Measurements from ENCODE around the gene NRAP. TPM values are rescaled to one million over a fixed set of nuclear protein-coding genes. Genes with fewer than 3 reads are reported as not detected.

NRAP gene
- total RNA-seq, 4 donors from 2014 or later: not detected

- Histone ChIP-seq H3K27ac (no peak overlapping the region), H3K4me1 (peaks cover 0 to 2% of the 10 kb centered on the region in 2 donors), H3K27me3 (no peaks in the 10 kb centered on the region), H3K36me3 (no peaks in the 10 kb centered on the region), H3K4me3 (replicated peaks in 1 of 3) (no peak overlapping the region), H3K9me3 (no peaks in the 10 kb centered on the region)
- WGBS, 2 donors: 80 to 86% methylated on average over 4 of the region's 4 CpGs
- no peak for DNase-seq
- TF ChIP-seq CTCF (IDR thresholded peaks at IDR 0.05) (no peak), POLR2A (IDR thresholded peaks at IDR 0.05) (no peak)
- intact Hi-C loops (cut with DNase I): no loop called here
Measured at GRCh38 chr10:113622831-113623230, 41.0 kb downstream of the NRAP start.

- 69 to 93% methylated on average over 8 of the region's 8 CpGs for WGBS, 2 donors
- Histone ChIP-seq H3K36me3 (no peaks in the 10 kb centered on the region), H3K27me3 (no peaks in the 10 kb centered on the region), H3K27ac (no peak overlapping the region), H3K9me3 (no peaks in the 10 kb centered on the region), H3K4me1 (no peaks in the 10 kb centered on the region), H3K4me3 (replicated peaks in 1 of 3) (no peak overlapping the region)
- TF ChIP-seq CTCF (IDR thresholded peaks at IDR 0.05) (no peak), POLR2A (IDR thresholded peaks at IDR 0.05) (no peak)
- no peak for DNase-seq
- intact Hi-C loops (cut with DNase I): no loop called here
Measured at GRCh38 chr10:113621799-113622198, 42.0 kb downstream of the NRAP start.

GRCh38 chr10:113620936-113621335 is 42.9 kb downstream of the NRAP start:
- Histone ChIP-seq H3K27me3 (no peaks in the 10 kb centered on the region), H3K4me3 (replicated peaks in 1 of 3) (no peak overlapping the region), H3K9me3 (no peaks in the 10 kb centered on the region), H3K36me3 (no peaks in the 10 kb centered on the region), H3K27ac (no peak overlapping the region), H3K4me1 (no peaks in the 10 kb centered on the region)
- intact Hi-C loops (cut with DNase I): no loop called here
- DNase-seq: no peak
- no peak for TF ChIP-seq CTCF (IDR thresholded peaks at IDR 0.05)
- TF ChIP-seq POLR2A (IDR thresholded peaks at IDR 0.05): no peak
- WGBS, 2 donors: 91 to 93% methylated on average over 9 of the region's 9 CpGs

- no peaks in the 10 kb centered on the region for H3K36me3 ChIP-seq
- WGBS, 2 donors: 76 to 81% methylated on average over 8 of the region's 8 CpGs
- no peak for TF ChIP-seq POLR2A (IDR thresholded peaks at IDR 0.05)
- no peak for TF ChIP-seq CTCF (IDR thresholded peaks at IDR 0.05)
Measured at GRCh38 chr10:113620511-113620910, 43.3 kb downstream of the NRAP start.

GRCh38 chr10:113619401-113619800 is 44.4 kb downstream of the NRAP start:
- no peak for TF ChIP-seq POLR2A (IDR thresholded peaks at IDR 0.05)
- no peak for TF ChIP-seq CTCF (IDR thresholded peaks at IDR 0.05)
- 95 to 96% methylated on average over 1 of the region's 1 CpG for WGBS, 2 donors
- no peaks in the 10 kb centered on the region for H3K36me3 ChIP-seq

More at GRCh38 chr10:113620511-113620910, 43.3 kb downstream of the NRAP start:
- intact Hi-C loops (cut with DNase I): no loop called here
- H3K9me3 ChIP-seq: no peaks in the 10 kb centered on the region
- DNase-seq: no peak
- H3K27me3 ChIP-seq: no peaks in the 10 kb centered on the region
- no peaks in the 10 kb centered on the region for H3K4me1 ChIP-seq
- no peak overlapping the region for H3K4me3 ChIP-seq (replicated peaks in 1 of 3)
- H3K27ac ChIP-seq: no peak overlapping the region

More at GRCh38 chr10:113619401-113619800, 44.4 kb downstream of the NRAP start:
- Histone ChIP-seq H3K4me1 (no peaks in the 10 kb centered on the region), H3K27me3 (no peaks in the 10 kb centered on the region), H3K4me3 (replicated peaks in 1 of 3) (no peak overlapping the region), H3K27ac (no peak overlapping the region), H3K9me3 (no peaks in the 10 kb centered on the region)
- DNase-seq: no peak
- intact Hi-C loops (cut with DNase I): no loop called here

All from thyroid gland (tissue), 4 donors.